GM19438 (cell line): ENCODE measurements around the gene UBQLN1.
"Not testable (repeated sequence)": the region's sequence is repeated elsewhere in the genome, so short reads cannot be mapped to it uniquely, and the experiment has no call there.

Experiments
- ATAC-seq: cut with Tn5 transposase; IDR thresholded peaks from one replicate; pipeline ENCODE4 v1.9.1; 2021; ENCODE audit warnings: low read depth; ENCODE audit not compliant: unreplicated experiment

Gene UBQLN1

GRCh38 chr9:83707768-83708514 is at the start of gene UBQLN1:
UBQLN1 (minus strand) TSS chr9:83707958; CDS start chr9:83707679, 279 bp downstream.
- peak; percentile 67 for ATAC-seq

GRCh38 chr9:83754383-83754977 is 46.7 kb upstream of the UBQLN1 start:
- ATAC-seq: no peak

- ATAC-seq: no peak
Observed at GRCh38 chr9:83749706-83750105, 41.9 kb upstream of the UBQLN1 start.

GRCh38 chr9:83744206-83744605 is 36.4 kb upstream of the UBQLN1 start:
- ATAC-seq: no peak

- no peak for ATAC-seq
Observed at GRCh38 chr9:83733739-83734138, 26.0 kb upstream of the UBQLN1 start.

GRCh38 chr9:83728591-83729368 is 21.0 kb upstream of the UBQLN1 start:
- ATAC-seq: not testable (repeated sequence)

GRCh38 chr9:83724436-83724835 is 16.7 kb upstream of the UBQLN1 start:
- no peak for ATAC-seq

GRCh38 chr9:83722726-83723495 is 15.2 kb upstream of the UBQLN1 start:
- no peak for ATAC-seq

GRCh38 chr9:83721509-83721908 is 13.8 kb upstream of the UBQLN1 start:
- no peak for ATAC-seq

GRCh38 chr9:83715794-83716193 is 8.0 kb upstream of the UBQLN1 start:
- no peak for ATAC-seq

- ATAC-seq: no peak
Observed at GRCh38 chr9:83715221-83715620, 7.5 kb upstream of the UBQLN1 start.

GRCh38 chr9:83714329-83714728 is 6.6 kb upstream of the UBQLN1 start:
- ATAC-seq: no peak

GRCh38 chr9:83708515-83709158 is 879 bp upstream of the UBQLN1 start:
- peak; percentile 52 for ATAC-seq

GRCh38 chr9:83707518-83707767 is 315 bp downstream of the UBQLN1 start:
- peak; percentile 41 for ATAC-seq

- peak; percentile 13 for ATAC-seq
Observed at GRCh38 chr9:83706676-83707517, 861 bp downstream of the UBQLN1 start.

GRCh38 chr9:83705219-83705651 is 2.5 kb downstream of the UBQLN1 start:
- not testable (repeated sequence) for ATAC-seq

GRCh38 chr9:83701769-83702168 is 6.0 kb downstream of the UBQLN1 start:
- no peak for ATAC-seq

GRCh38 chr9:83701286-83701685 is 6.5 kb downstream of the UBQLN1 start:
- no peak for ATAC-seq

GRCh38 chr9:83699615-83700014 is 8.1 kb downstream of the UBQLN1 start:
- no peak for ATAC-seq
